Fibroblast of the aortic adventitia (primary cell): ENCODE data around the gene PCDH1. TPM values are rescaled to one million over a fixed set of nuclear protein-coding genes. Genes with fewer than 3 reads are reported as not detected.
A peak's percentile ranks its signal among the peaks of the same experiment; 100 is the strongest.
"Not testable (repeated sequence)": the region's sequence is repeated elsewhere in the genome, so short reads cannot be mapped to it uniquely, and the experiment has no call there.

Experiments
- DNase-seq: peaks from one replicate; pipeline ENCODE4 v3.0.0-alpha.2; 2010; ENCODE audit warnings: low read depth
- H3K4me3 ChIP-seq: 2 replicates; pipeline ENCODE4 v1.5.1; 2011; ENCODE audit warnings: low read depth, mild to moderate bottlenecking, control low read depth, low read length, moderate library complexity
- total RNA-seq: library from RNA; depleted of rRNA; stranded (reverse); fragments of >200 nt; gene quantifications from 2 replicates; pipeline ENCODE4 v1.2.3, GENCODE V29; 2012; ENCODE audit warnings: low replicate concordance
- TF ChIP-seq, protein P1 (sequence below): IDR thresholded peaks from 2 replicates; pipeline ENCODE4 v1.5.1; 2011; ENCODE audit warnings: mild to moderate bottlenecking, low read length, control low read depth, inconsistent platforms; ENCODE audit not compliant: insufficient read depth

PCDH1 gene
- total RNA-seq, 1 donor = 0.90 TPM

DNA sequence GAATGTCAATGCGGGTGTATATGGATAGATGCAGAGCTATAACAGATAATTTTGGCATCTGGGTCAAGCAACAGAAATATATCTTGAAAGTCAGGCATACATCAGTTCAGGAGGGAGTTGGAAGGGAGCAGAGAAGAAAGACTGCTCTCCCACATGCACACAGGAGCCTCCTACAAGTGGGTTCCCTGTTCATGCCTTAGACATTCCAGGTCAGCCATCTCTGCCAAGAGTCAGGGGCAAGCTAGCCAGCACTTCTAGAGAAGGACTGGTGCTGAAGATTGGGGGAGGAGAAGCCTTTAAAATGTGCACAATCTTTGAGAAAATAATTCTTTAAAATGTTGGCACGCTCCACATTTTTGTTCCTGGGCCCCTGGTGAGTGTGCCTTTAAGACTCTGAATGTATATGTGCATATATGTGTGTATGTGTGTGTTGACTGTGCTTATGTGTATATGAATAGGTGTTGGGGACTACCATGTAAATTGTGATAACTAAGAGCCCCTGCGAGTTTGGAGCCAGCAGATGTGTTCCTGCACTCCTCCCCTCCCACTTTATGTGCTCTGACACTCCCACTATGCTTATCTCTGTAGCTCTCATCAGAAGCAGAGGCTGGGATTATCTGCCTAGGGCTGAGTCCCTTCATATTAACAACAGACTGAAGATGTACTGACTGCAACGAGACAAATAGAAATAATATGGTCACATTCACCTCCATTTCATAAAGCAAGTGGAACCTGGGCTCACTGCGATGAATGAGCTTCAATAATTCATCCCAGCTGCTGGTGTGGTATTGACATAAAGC lies 24.0 kb upstream of the PCDH1 start:
- TF ChIP-seq, protein P1, sequence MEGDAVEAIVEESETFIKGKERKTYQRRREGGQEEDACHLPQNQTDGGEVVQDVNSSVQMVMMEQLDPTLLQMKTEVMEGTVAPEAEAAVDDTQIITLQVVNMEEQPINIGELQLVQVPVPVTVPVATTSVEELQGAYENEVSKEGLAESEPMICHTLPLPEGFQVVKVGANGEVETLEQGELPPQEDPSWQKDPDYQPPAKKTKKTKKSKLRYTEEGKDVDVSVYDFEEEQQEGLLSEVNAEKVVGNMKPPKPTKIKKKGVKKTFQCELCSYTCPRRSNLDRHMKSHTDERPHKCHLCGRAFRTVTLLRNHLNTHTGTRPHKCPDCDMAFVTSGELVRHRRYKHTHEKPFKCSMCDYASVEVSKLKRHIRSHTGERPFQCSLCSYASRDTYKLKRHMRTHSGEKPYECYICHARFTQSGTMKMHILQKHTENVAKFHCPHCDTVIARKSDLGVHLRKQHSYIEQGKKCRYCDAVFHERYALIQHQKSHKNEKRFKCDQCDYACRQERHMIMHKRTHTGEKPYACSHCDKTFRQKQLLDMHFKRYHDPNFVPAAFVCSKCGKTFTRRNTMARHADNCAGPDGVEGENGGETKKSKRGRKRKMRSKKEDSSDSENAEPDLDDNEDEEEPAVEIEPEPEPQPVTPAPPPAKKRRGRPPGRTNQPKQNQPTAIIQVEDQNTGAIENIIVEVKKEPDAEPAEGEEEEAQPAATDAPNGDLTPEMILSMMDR = no peak

DNA sequence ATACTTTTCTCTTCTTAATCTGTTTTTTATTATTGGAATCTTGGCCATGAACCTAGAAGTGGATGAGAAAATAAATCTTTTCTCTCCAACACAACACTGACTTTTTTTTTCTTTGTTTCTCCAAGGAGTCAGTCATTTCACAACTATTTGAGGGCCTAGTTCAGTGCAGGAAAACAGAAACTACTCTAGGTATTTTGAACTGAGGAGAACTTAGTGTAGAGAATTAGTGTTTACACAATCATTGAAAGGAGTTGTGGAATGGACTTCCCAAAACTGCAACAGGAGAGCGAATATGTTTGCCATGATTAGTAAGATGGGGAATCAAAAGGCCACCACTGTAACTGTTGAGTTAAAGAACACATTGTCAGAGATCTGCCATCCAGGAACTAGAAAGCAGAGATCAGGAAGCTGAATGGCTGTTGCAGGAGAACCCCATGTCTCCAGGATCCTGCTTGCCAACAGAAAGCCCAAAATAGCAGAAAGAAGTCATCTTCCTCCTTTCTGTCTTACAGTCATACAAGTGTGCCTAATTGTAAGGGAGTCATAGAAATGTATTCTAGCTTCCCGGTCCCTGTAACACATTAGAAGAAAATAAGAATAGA lies 20.3 kb upstream of the PCDH1 start:
- TF ChIP-seq, protein P1 = no peak
- no peak for DNase-seq
- no peak overlapping the region for H3K4me3 ChIP-seq

More for the DNA sequence above, 24.0 kb upstream of the PCDH1 start:
- H3K4me3 ChIP-seq = no peak overlapping the region
- no peak for DNase-seq

DNA sequence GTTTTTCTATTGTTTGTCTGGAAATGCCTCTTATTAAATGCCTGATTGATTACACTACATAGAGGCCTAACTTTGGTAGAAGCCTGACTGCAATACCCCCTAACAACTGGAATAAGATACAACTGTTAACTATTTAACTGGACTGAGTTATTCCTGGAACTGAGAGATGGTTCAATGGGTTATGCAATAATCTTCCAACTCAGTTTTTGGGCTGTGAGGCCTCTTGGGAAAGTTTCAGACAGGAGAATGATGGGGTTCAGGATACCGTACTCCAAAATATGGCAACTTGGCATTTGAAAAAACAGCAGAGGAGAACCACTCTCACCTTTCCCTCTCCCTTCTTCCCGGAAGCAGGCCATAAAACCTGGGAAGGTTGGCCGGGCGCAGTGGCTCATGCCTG lies 19.2 kb upstream of the PCDH1 start:
- TF ChIP-seq, protein P1 = no peak
- no peak overlapping the region for H3K4me3 ChIP-seq
- DNase-seq = no peak

DNA sequence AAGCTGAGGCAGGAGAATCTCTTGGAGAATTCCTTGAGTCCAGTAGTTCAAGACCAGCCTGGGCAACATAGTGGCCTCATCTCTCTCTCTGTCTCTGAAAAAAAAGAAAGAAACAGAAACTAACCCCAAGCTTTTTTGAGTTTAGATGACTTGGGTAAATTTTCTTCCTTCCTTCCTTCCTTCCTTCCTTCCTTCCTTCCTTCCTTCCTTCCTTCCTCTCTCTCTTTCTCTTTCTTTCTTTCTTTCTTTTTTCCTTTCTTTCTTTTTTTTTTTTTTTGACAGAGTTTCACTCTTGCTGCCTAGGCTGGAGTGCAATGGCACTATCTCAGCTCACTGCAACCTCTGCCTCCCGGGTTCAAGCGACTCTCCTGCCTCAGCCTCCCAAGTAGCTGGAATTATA lies 12.2 kb upstream of the PCDH1 start:
- not testable (repeated sequence) for DNase-seq, H3K4me3 ChIP-seq

DNA sequence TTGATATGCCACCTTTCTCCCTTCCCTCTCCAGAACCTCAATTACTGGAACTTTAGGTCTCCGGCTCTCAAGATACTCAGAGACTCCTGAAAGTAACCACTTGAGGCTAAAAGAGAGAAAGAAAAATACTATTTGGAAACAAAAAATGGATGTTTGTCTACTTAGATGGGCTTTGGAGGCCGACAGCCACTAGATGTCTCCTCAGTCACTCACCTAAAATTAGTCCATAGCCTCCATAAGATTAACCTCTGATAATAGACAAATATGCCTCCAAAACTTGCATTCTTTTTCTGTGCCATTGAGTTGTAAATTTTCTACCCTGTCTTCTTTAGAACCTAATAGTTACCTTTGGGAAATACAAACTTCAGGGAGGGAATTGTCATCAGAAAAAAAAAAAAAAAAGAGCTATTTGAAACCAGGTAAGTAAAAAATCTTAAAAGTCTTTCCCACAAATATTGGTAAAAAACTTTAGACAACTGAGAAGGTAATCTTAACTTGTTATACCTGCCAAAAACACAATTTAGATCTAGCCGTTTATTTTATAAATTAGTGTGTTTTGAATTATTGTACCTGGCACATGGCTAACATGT lies 11.2 kb upstream of the PCDH1 start:
- TF ChIP-seq, protein P1 = peak; percentile 52
- peak; percentile 54 for DNase-seq
- H3K4me3 ChIP-seq = no peak overlapping the region

DNA sequence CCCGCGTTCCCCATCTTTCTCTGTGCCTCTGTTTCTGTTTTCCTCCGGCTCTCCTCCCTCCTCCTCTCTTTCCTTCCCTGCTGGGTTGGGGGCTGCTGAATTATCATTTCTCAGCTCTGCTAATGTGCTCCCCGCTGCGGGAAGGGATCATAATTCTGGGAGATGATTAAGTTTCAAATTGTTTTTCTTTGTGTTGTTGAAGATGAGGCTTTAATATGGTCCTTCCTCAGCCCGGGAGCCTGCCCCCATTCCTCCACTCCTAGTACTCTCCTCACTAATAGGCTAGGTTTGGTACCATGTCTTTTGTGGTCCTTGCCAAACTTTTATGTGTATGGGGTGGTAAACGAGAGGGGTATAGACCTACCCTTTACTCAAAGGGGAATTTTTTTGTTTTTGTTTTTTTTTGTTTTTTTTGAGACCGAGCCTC lies 5.7 kb upstream of the PCDH1 start:
- TF ChIP-seq, protein P1 = no peak
- no peak for DNase-seq
- no peak overlapping the region for H3K4me3 ChIP-seq

DNA sequence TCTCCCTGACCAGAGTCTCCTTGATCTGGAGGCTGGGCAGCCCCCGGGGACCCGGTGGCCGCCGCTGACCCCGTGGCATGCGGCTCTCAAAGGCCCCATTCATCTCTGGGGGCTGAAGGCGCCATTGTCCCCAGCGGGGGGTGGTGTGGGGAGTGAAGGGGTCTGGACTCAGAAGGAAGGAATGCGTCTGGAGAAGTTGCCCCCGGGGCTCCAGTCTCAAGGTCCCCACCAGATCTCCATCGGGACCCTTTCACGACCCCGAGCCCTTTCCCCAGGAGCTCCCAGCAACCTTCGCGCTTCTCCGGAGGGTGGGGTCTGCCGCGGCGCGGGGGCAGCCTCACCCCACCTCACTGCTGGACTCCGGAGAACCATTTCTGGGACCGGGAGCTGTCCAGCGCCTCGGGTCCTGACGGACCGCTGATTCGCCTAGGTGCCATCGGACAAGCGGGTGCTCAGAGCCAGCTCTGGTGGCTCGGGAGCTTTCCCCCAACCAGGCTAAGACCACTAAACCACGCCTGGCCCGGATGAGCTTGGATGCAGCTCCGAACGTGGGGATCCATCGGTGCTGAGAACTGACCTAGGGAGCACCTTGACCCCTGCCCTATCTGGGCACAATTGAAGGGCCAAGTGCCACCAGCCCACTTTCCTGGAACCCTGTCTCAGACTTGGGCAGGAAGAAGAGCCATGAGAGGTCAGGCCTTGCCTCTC lies 5.1 kb upstream of the PCDH1 start:
- H3K4me3 ChIP-seq = no peak overlapping the region
- TF ChIP-seq, protein P1 = no peak
- DNase-seq = peak; percentile 32
